GM23338 (cell line): ENCODE data around the gene DBH. TPM values are rescaled to one million over a fixed set of nuclear protein-coding genes. Genes with fewer than 3 reads are reported as not detected.

Source experiments
- ATAC-seq: fragments of 200-7000 bp; cut with Tn5 transposase; 3 replicates; pipeline ENCODE4 v1.9.1; 2020
- DNase-seq: peaks from one replicate; pipeline ENCODE4 v3.0.0-alpha.2; 2015; ENCODE audit warnings: low spot score
- H2AFZ ChIP-seq: fragments of 200-600 bp; sonication (generic); 2 replicates; pipeline ENCODE4 v1.8.0; 2016; ENCODE audit warnings: antibody characterized with exemption, mild to moderate bottlenecking, moderate library complexity
- H3F3A ChIP-seq: fragments of 200-600 bp; sonication (generic); replicated peaks from 2 replicates; pipeline ENCODE4 v1.8.0; 2017; ENCODE audit warnings: antibody characterized with exemption, mixed run types, low read depth
- H3K27ac ChIP-seq: fragments of 200-600 bp; sonication (generic); 2 replicates; pipeline ENCODE4 v1.6.1; 2016; ENCODE audit warnings: low read depth
- H3K27me3 ChIP-seq: fragments of 200-600 bp; sonication (generic); 2 replicates; pipeline ENCODE4 v1.8.0; 2016; ENCODE audit warnings: mild to moderate bottlenecking, mixed run types, moderate library complexity; ENCODE audit not compliant: insufficient read depth
- H3K36me3 ChIP-seq: fragments of 200-600 bp; sonication (generic); 2 replicates; pipeline ENCODE4 v1.8.0; 2016; ENCODE audit warnings: mild to moderate bottlenecking; ENCODE audit not compliant: insufficient read depth
- H3K4me1 ChIP-seq: fragments of 200-600 bp; sonication (generic); 2 replicates; pipeline ENCODE4 v1.8.0; 2016; ENCODE audit warnings: mild to moderate bottlenecking, moderate library complexity; ENCODE audit not compliant: insufficient read depth
- H3K4me2 ChIP-seq: fragments of 200-600 bp; sonication (generic); 2 replicates; pipeline ENCODE4 v1.7.1; 2017; ENCODE audit warnings: mixed run types
- H3K4me3 ChIP-seq: fragments of 200-600 bp; sonication (generic); 2 replicates; pipeline ENCODE4 v1.6.1; 2016; ENCODE audit warnings: mixed run types
- H3K79me2 ChIP-seq: fragments of 200-600 bp; sonication (generic); replicated peaks from 2 replicates; pipeline ENCODE4 v1.8.0; 2017; ENCODE audit warnings: mild to moderate bottlenecking; ENCODE audit not compliant: insufficient read depth
- H3K9me2 ChIP-seq: fragments of 200-600 bp; sonication (generic); 2 replicates; pipeline ENCODE4 v1.8.0; 2017; ENCODE audit not compliant: insufficient read depth
- H4K20me1 ChIP-seq: fragments of 200-600 bp; sonication (generic); replicated peaks from 2 replicates; pipeline ENCODE4 v1.8.0; 2017; ENCODE audit warnings: mild to moderate bottlenecking; ENCODE audit not compliant: insufficient read depth
- H3K27ac Mint-ChIP-seq: 2 replicates; pipeline ENCODE4 v1.8.0; 2020; ENCODE audit warnings: inconsistent platforms, mild to moderate bottlenecking, moderate library complexity, mixed read lengths
- H3K27me3 Mint-ChIP-seq: 3 replicates; pipeline ENCODE4 v1.8.0; 2022; ENCODE audit warnings: low read depth, mild to moderate bottlenecking, moderate library complexity, mixed read lengths, inconsistent platforms; ENCODE audit not compliant: insufficient read depth, poor library complexity
- H3K36me3 Mint-ChIP-seq: 3 replicates; pipeline ENCODE4 v1.8.0; 2021; ENCODE audit warnings: low read depth, mild to moderate bottlenecking, inconsistent platforms, moderate library complexity, mixed read lengths
- H3K4me1 Mint-ChIP-seq: 3 replicates; pipeline ENCODE4 v1.8.0; 2020; ENCODE audit warnings: mild to moderate bottlenecking, inconsistent platforms, mixed read lengths
- H3K4me3 Mint-ChIP-seq: 3 replicates; pipeline ENCODE4 v1.8.0; 2021; ENCODE audit warnings: moderate library complexity, mild to moderate bottlenecking, inconsistent platforms, mixed read lengths
- H3K9me3 Mint-ChIP-seq: 3 replicates; pipeline ENCODE4 v1.8.0; 2020; ENCODE audit warnings: moderate library complexity, mild to moderate bottlenecking, inconsistent platforms, mixed read lengths
- CREB1 ChIP-seq: fragments of 250-450 bp; sonication (Bioruptor Pico); IDR thresholded peaks from 2 replicates; pipeline ENCODE4 v1.5.0; 2020; ENCODE audit warnings: low read depth, mild to moderate bottlenecking, moderate library complexity
- EZH2 ChIP-seq: fragments of 200-600 bp; sonication (generic); IDR thresholded peaks from one replicate; pipeline ENCODE4 v1.8.0; 2017; ENCODE audit warnings: antibody characterized with exemption, mild to moderate bottlenecking, low read depth; ENCODE audit not compliant: unreplicated experiment
- EZH2phosphoT487 ChIP-seq: fragments of 200-600 bp; sonication (generic); IDR thresholded peaks from one replicate; pipeline ENCODE4 v1.8.1; 2018; ENCODE audit warnings: antibody characterized with exemption; ENCODE audit not compliant: unreplicated experiment
- JUNB ChIP-seq: IDR thresholded peaks from one replicate; pipeline ENCODE4 v1.6.1; 2016; ENCODE audit warnings: antibody characterized with exemption; ENCODE audit not compliant: unreplicated experiment
- NANOG ChIP-seq: IDR thresholded peaks from 2 replicates; pipeline ENCODE4 v1.6.1; 2016; ENCODE audit warnings: antibody characterized with exemption, borderline replicate concordance
- POLR2AphosphoS5 ChIP-seq: IDR thresholded peaks from 2 replicates; pipeline ENCODE4 v1.6.1; 2016; ENCODE audit warnings: antibody characterized with exemption, low read depth
- STAT1 ChIP-seq: IDR thresholded peaks from one replicate; pipeline ENCODE4 v1.6.1; 2016; ENCODE audit warnings: antibody characterized with exemption; ENCODE audit not compliant: unreplicated experiment
- ZNF114 ChIP-seq: fragments of 250-450 bp; sonication (Bioruptor Pico); IDR thresholded peaks from 2 replicates; pipeline ENCODE4 v1.5.0; 2020; ENCODE audit warnings: mild to moderate bottlenecking, moderate library complexity
- polyA plus RNA-seq: library from polyadenylated mRNA; unstranded; fragments of >200 nt; fragmentation: Nextera tagmentation; extraction: Ambion mirVana; gene quantifications from 2 replicates; pipeline ENCODE4 v1.2.1, GENCODE V29; 2016
- total RNA-seq: library from RNA; depleted of rRNA; stranded (reverse); fragments of >200 nt; shearing (Covaris generic); gene quantifications from 2 replicates; pipeline ENCODE4 v1.2.3, GENCODE V29; 2014
- TF ChIP-seq, protein P1 (sequence below), 2 experiments: fragments of 200-600 bp in 1 of 2; sonication (generic) in 1 of 2; conservative IDR thresholded peaks; 2 replicates each; pipeline versions ENCODE4 v1.5.1 to v1.6.1; 2016 to 2017; ENCODE audit warnings: antibody characterized with exemption in 2 of 2, low read depth in 2 of 2, mild to moderate bottlenecking in 2 of 2, moderate library complexity in 1 of 2
- TF ChIP-seq, protein P2 (sequence below): fragments of 250-450 bp; sonication (Bioruptor Pico); IDR thresholded peaks from 2 replicates; pipeline ENCODE4 v1.5.0; 2020; ENCODE audit warnings: mild to moderate bottlenecking, moderate library complexity

DBH gene
- total and polyA plus RNA-seq, 2 experiments from 2014 or later: 0.08 to 0.24 TPM

DNA sequence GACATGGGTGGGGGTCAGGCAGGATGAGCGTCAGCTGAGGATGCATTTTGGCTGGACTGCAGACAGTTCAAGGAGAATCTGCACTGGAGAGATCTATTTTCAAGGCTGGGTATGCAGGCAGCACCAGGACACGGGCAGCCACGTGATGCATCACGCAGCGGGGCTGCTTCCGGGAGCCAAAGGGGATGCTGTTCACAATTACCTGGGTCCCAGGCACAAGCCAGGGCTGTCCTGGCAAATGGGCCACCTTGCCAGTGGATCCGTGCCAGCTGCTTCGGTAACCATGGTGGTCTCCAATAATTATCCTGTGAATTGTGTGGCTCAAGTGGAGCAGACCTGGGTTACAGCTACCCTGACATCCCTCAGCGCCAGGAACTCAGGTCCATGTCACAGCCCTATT, 17.5 kb downstream of the DBH start:
- no peak overlapping the region for H2AFZ ChIP-seq
- H3F3A ChIP-seq: no peaks in the 10 kb centered on the region
- DNase-seq: no peak
- no peak overlapping the region for H3K4me2 ChIP-seq
- Mint-ChIP-seq H3K36me3 (no peaks in the 10 kb centered on the region), H3K27ac (no peak overlapping the region), H3K27me3 (peaks cover 1% of the 10 kb centered on the region), H3K4me1 (peaks cover 17% of the 10 kb centered on the region), H3K9me3 (no peaks in the 10 kb centered on the region), H3K4me3 (no peak overlapping the region)
- no peak overlapping the region for H3K4me3 ChIP-seq
- no peaks in the 10 kb centered on the region for H3K36me3 ChIP-seq
- H3K79me2 ChIP-seq: no peaks in the 10 kb centered on the region
- no peaks in the 10 kb centered on the region for H4K20me1 ChIP-seq
- no peaks in the 10 kb centered on the region for H3K9me2 ChIP-seq
- H3K4me1 ChIP-seq: no peaks in the 10 kb centered on the region
- no peak overlapping the region for H3K27ac ChIP-seq
- no peak for ATAC-seq
- no peaks in the 10 kb centered on the region for H3K27me3 ChIP-seq
- no peak for TF ChIP-seq NANOG
- no peak for TF ChIP-seq STAT1
- TF ChIP-seq, protein P1, sequence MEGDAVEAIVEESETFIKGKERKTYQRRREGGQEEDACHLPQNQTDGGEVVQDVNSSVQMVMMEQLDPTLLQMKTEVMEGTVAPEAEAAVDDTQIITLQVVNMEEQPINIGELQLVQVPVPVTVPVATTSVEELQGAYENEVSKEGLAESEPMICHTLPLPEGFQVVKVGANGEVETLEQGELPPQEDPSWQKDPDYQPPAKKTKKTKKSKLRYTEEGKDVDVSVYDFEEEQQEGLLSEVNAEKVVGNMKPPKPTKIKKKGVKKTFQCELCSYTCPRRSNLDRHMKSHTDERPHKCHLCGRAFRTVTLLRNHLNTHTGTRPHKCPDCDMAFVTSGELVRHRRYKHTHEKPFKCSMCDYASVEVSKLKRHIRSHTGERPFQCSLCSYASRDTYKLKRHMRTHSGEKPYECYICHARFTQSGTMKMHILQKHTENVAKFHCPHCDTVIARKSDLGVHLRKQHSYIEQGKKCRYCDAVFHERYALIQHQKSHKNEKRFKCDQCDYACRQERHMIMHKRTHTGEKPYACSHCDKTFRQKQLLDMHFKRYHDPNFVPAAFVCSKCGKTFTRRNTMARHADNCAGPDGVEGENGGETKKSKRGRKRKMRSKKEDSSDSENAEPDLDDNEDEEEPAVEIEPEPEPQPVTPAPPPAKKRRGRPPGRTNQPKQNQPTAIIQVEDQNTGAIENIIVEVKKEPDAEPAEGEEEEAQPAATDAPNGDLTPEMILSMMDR (conservative IDR thresholded peaks at IDR 0.05; ENCODE audit: low read depth in 2 of 2): no peak
- no peak for TF ChIP-seq POLR2AphosphoS5

DNA sequence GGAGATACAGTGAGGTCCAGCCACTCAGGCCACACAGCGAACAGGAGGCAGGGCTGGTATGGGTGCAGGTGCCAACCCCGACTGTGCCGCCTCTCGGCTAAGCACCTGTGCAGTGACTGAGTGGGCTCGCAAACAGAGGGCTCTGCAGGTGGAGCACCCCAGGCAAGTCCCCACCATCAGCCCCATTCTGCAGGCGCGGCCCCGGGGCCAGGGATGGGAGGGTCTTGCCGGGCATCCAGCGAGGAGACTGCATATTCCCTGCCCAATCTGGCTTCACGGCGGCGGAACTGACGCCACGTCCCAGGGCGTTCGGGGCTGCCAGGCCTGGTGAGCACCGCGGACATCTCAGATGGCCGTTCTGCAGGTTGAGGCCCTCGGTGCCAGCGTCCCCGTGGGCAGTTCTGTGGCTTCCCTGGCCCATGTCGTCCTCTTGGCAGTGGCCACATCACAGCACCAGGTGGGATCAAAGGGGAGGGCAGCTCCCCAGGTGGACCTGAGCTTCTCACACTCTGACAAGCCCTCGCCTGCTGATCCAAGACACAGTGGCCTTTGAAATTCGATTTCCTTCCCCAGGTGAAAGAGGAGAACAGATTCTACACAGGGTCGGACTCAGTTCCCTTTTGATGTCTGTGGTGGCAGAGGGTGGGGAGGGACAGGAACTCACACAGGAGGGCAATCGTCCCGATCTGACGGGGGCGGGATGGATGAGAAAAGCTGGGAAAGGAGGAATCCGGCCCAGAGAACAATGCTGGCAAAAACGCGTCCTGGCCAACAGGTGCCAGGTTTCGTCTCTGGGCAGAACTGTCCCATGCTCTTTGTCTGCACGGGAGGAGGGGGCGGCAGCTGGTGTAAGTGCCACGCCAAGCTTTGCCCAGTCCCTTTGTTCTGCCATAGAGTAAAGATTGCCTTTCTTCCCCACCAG, 18.8 kb downstream of the DBH start:
- Mint-ChIP-seq H3K4me1 (peaks cover 22% of the 10 kb centered on the region), H3K27ac (no peak overlapping the region; the same call in 1 of the 2 replicates), H3K4me3 (no peak overlapping the region), H3K9me3 (no peaks in the 10 kb centered on the region), H3K36me3 (no peaks in the 10 kb centered on the region), H3K27me3 (peaks cover 14% of the 10 kb centered on the region)
- Histone ChIP-seq H3K79me2 (no peaks in the 10 kb centered on the region), H3K27me3 (no peaks in the 10 kb centered on the region), H3K27ac (no peak overlapping the region), H3K4me1 (no peaks in the 10 kb centered on the region), H3F3A (no peaks in the 10 kb centered on the region), H3K36me3 (no peaks in the 10 kb centered on the region), H3K9me2 (no peaks in the 10 kb centered on the region), H3K4me2 (no peak overlapping the region), H2AFZ (no peak overlapping the region), H4K20me1 (no peaks in the 10 kb centered on the region), H3K4me3 (no peak overlapping the region)
- TF ChIP-seq, protein P2, sequence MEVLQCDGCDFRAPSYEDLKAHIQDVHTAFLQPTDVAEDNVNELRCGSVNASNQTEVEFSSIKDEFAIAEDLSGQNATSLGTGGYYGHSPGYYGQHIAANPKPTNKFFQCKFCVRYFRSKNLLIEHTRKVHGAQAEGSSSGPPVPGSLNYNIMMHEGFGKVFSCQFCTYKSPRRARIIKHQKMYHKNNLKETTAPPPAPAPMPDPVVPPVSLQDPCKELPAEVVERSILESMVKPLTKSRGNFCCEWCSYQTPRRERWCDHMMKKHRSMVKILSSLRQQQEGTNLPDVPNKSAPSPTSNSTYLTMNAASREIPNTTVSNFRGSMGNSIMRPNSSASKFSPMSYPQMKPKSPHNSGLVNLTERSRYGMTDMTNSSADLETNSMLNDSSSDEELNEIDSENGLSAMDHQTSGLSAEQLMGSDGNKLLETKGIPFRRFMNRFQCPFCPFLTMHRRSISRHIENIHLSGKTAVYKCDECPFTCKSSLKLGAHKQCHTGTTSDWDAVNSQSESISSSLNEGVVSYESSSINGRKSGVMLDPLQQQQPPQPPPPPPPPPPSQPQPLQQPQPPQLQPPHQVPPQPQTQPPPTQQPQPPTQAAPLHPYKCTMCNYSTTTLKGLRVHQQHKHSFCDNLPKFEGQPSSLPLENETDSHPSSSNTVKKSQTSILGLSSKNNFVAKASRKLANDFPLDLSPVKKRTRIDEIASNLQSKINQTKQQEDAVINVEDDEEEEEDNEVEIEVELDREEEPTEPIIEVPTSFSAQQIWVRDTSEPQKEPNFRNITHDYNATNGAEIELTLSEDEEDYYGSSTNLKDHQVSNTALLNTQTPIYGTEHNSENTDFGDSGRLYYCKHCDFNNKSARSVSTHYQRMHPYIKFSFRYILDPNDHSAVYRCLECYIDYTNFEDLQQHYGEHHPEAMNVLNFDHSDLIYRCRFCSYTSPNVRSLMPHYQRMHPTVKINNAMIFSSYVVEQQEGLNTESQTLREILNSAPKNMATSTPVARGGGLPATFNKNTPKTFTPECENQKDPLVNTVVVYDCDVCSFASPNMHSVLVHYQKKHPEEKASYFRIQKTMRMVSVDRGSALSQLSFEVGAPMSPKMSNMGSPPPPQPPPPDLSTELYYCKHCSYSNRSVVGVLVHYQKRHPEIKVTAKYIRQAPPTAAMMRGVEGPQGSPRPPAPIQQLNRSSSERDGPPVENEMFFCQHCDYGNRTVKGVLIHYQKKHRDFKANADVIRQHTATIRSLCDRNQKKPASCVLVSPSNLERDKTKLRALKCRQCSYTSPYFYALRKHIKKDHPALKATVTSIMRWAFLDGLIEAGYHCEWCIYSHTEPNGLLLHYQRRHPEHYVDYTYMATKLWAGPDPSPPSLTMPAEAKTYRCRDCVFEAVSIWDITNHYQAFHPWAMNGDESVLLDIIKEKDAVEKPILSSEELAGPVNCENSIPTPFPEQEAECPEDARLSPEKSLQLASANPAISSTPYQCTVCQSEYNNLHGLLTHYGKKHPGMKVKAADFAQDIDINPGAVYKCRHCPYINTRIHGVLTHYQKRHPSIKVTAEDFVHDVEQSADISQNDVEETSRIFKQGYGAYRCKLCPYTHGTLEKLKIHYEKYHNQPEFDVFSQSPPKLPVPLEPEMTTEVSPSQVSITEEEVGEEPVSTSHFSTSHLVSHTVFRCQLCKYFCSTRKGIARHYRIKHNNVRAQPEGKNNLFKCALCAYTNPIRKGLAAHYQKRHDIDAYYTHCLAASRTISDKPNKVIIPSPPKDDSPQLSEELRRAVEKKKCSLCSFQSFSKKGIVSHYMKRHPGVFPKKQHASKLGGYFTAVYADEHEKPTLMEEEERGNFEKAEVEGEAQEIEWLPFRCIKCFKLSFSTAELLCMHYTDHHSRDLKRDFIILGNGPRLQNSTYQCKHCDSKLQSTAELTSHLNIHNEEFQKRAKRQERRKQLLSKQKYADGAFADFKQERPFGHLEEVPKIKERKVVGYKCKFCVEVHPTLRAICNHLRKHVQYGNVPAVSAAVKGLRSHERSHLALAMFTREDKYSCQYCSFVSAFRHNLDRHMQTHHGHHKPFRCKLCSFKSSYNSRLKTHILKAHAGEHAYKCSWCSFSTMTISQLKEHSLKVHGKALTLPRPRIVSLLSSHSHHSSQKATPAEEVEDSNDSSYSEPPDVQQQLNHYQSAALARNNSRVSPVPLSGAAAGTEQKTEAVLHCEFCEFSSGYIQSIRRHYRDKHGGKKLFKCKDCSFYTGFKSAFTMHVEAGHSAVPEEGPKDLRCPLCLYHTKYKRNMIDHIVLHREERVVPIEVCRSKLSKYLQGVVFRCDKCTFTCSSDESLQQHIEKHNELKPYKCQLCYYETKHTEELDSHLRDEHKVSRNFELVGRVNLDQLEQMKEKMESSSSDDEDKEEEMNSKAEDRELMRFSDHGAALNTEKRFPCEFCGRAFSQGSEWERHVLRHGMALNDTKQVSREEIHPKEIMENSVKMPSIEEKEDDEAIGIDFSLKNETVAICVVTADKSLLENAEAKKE (CRISPR knock-in tag): no peak
- TF ChIP-seq POLR2AphosphoS5: no peak
- no peak for TF ChIP-seq CREB1
- TF ChIP-seq ZNF114 (CRISPR knock-in tag): no peak
- TF ChIP-seq EZH2phosphoT487: no peak
- TF ChIP-seq, protein P1 (conservative IDR thresholded peaks at IDR 0.05; ENCODE audit: low read depth in 2 of 2): no peak
- no peak for TF ChIP-seq STAT1
- TF ChIP-seq EZH2: no peak
- no peak for TF ChIP-seq JUNB
- TF ChIP-seq NANOG: no peak
- ATAC-seq (no peak), DNase-seq (no peak)
